ENCODE measurements around the gene PLAA. TPM values are rescaled to one million over a fixed set of nuclear protein-coding genes. Genes with fewer than 3 reads are reported as not detected.
"Not testable (repeated sequence)": the region's sequence is repeated elsewhere in the genome, so short reads cannot be mapped to it uniquely, and the experiment has no call there.

Gene PLAA
- total RNA-seq, 1 donor from 2014 or later, result 49.6 TPM

- DNase-seq (ENCODE audit: low read depth, low spot score), result no peak
Observed at GRCh38 chr9:26935847-26936246, 11.2 kb downstream of the PLAA start.

- no peak for DNase-seq (ENCODE audit: low read depth, low spot score)
Observed at GRCh38 chr9:26928902-26929495, 18.0 kb downstream of the PLAA start.

GRCh38 chr9:26925609-26926008 is 21.4 kb downstream of the PLAA start:
- no peak for DNase-seq (ENCODE audit: low read depth, low spot score)

GRCh38 chr9:26919698-26920097 is 27.3 kb downstream of the PLAA start:
- DNase-seq (ENCODE audit: low read depth, low spot score), result no peak

- DNase-seq (ENCODE audit: low read depth, low spot score), result no peak
Observed at GRCh38 chr9:26913138-26913668, 33.8 kb downstream of the PLAA start.

GRCh38 chr9:26904671-26905070 is 42.4 kb downstream of the PLAA start:
- DNase-seq (ENCODE audit: low read depth, low spot score), result no peak

GRCh38 chr9:26904070-26904469 is 43.0 kb downstream of the PLAA start:
- no peak for DNase-seq (ENCODE audit: low read depth, low spot score)

GRCh38 chr9:26893030-26893676 is 53.9 kb downstream of the PLAA start:
- no peak for DNase-seq (ENCODE audit: low read depth, low spot score)

- peak; percentile 82 for DNase-seq (ENCODE audit: low read depth, low spot score)
Observed at GRCh38 chr9:26892251-26893029, 54.6 kb downstream of the PLAA start, which contains the start of gene CAAP1. CAAP1 (minus strand) TSS chr9:26892802; CDS start chr9:26892715, 87 bp downstream.

GRCh38 chr9:26891726-26892125 is 55.3 kb downstream of the PLAA start:
- DNase-seq (ENCODE audit: low read depth, low spot score), result no peak

GRCh38 chr9:26888271-26888670 is 58.8 kb downstream of the PLAA start:
- DNase-seq (ENCODE audit: low read depth, low spot score), result no peak

- no peak for DNase-seq (ENCODE audit: low read depth, low spot score)
Observed at GRCh38 chr9:26882154-26882553, 64.9 kb downstream of the PLAA start.

- DNase-seq (ENCODE audit: low read depth, low spot score), result no peak
Observed at GRCh38 chr9:26880262-26880661, 66.8 kb downstream of the PLAA start.

GRCh38 chr9:26875155-26875554 is 71.9 kb downstream of the PLAA start:
- DNase-seq (ENCODE audit: low read depth, low spot score), result not testable (repeated sequence)

- DNase-seq (ENCODE audit: low read depth, low spot score), result peak; percentile 32
Observed at GRCh38 chr9:26870292-26870691, 76.8 kb downstream of the PLAA start.

GRCh38 chr9:26863074-26863473 is 84.0 kb downstream of the PLAA start:
- no peak for DNase-seq (ENCODE audit: low read depth, low spot score)

GRCh38 chr9:26856413-26857032 is 90.5 kb downstream of the PLAA start:
- no peak for DNase-seq (ENCODE audit: low read depth, low spot score)

Other genes starting within 250 kb of the PLAA start
- gene CAAP1, start 54.4 kb downstream of the PLAA start, total RNA-seq, result 15.8 and 21.2 TPM in 2 replicates
- gene IFT74, start 9.2 kb upstream of the PLAA start, total RNA-seq, result 7.8 and 8.6 TPM in 2 replicates
- gene LRRC19, start 58.4 kb upstream of the PLAA start, total RNA-seq, result not detected in 2 replicates
- gene TEK, start 162.0 kb upstream of the PLAA start, total RNA-seq, result 98.9 and 100 TPM in 2 replicates